GM18519 (cell line): Measurements from ENCODE around the gene STYXL1.

Experiments
- ATAC-seq: cut with Tn5 transposase; IDR thresholded peaks from one replicate; pipeline ENCODE4 v1.9.1; 2021; ENCODE audit warnings: mild to moderate bottlenecking, moderate library complexity; ENCODE audit not compliant: unreplicated experiment, low FRiP score

The STYXL1 gene

GRCh38 chr7:75995052-75995471 lies 52.7 kb downstream of the STYXL1 start:
- ATAC-seq = no peak

DNA sequence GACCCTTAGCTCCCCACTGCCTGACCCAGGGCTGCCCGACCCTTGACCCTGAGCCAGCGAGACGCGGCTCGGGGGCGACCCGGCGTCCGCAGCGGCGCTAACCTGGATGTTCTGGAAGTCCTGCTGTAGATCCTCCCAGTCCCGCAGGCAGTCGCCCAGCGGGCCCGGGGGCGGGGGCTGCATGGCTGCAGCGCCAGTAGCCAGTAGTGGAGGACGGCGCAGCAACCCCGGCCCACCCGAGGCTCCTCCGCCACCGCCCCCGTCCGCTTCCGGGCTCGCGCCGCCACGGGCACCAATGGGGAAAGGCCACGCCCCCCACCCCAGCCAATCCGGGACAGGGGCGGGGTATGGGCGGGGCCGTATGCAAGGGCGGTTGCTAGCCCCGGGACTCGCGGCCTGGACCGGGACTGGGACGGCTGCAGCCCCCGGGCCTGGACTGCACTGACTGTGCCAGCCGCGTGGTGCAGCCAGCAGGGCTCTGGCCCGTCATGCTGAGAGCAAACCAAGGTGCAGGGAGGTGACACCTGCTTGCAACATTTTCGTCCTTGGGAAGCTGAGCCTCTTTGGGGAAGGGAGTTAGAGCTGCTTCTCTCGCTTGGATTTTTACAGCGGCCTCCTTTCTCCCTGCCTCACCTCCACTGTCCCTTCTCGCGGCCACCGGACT lies 53.3 kb downstream of the STYXL1 start, which contains the start of gene TMEM120A:
Gene TMEM120A, minus strand, starts transcription at position 208 of the 664 bp plus-strand sequence. Its CDS starts 25 bp downstream, at position 183.
- ATAC-seq = peak; percentile 82

DNA sequence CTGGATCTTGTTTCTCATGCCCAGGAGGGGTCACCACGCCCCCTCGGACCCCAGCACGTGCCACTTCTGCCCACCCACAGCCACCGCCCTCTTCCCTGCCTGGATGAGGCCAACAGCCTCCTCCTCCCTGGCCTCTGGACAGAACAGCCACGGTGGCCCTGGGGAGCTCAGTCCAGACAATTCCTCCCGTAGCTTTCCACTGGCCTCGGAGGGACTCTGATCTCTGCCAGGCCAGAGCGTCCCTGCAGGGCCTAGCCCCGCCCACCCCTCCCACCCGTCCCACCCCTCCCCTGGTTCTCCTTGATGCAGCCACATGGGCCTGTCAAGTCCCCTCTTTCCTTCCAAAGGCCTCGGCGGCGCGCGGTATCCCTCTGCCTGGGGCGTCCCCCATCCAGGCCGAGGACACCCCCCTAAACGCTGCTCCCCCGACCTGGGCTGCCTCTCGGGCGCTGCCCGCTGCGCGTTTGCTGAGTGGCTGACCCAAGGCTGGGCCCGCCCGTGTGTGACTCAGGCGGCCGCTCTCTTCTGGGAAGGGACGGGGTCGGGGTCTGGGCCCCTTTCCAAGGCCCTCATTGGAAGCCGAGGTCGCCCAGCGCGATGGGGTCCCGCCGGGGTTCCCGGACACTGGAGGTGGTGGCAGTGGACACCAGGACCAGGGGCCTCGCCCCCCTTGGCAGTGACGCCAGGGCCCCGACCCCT lies 54.0 kb downstream of the STYXL1 start:
- no peak for ATAC-seq

GRCh38 chr7:75992083-75992755 lies 55.6 kb downstream of the STYXL1 start:
- ATAC-seq = no peak

DNA sequence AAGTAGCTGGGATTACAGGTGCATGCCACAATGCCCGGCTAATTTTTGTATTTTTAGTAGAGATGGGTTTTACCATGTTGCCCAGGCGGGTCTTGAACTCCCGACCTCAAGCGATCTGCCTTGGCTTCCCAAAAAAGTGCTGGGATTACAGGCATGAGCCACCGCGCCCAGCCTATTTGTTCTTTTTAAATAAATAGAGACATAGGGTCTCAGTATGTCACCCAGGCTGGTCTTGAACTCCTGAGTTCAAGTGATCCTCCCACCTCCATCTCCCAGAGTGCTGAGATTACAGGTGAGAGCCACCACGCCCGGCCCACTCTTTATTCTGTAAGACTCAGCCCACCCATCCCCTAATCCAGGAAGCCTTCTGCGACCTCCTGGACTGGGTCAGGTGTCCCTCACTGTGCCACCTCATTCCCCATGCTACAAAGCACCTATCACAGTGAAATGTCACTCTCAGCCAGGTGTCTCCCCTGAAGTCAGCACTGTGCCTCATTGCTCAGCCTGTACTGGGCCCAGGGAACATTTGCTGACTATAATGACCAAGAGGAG lies 56.2 kb downstream of the STYXL1 start:
- ATAC-seq = no peak

GRCh38 chr7:75989500-75990388 lies 58.1 kb downstream of the STYXL1 start:
- no peak for ATAC-seq

DNA sequence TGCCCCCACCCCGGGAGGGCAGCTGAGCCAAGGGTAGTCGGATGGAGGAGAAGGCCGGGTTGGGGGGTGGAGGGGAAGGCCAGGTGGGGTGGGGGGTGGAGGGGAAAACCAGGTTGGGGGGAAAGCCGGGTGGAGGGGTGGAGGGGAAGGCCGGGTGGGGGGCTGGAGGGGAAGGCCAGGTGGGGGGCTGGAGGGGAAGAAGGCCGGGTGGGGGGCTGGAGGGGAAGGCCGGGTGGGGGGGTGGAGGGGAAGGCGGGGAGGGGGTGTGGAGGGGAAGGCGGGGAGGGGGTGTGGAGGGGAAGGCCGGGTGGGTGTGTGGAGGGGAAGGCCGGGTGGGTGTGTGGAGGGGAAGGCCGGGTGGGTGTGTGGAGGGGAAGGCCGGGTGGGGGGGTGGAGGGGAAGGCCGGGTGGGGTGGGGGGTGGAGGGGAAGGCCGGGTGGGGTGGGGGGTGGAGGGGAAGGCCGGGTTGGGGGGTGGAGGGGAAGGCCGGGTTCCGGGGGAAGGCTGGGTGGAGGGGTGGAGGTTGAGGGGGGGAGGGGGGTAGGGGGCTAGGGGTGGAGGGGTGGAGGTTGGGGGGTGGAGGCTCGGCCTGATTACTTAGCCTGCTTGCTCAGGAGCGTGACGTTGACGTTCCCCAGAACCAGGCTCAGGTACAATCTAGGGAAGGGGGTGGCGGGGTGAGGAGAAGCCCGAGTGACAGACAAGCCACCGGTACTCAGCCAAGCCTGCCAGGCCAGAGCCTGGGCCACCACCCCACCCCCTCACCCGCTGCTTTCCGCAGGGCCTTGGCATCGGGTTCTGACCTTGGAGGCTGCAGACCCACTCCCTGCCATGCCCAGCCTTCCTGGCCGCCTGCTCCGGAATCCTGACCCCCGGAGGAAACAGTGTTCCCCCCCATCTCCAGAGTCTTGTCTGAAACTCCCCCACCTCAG lies 59.0 kb downstream of the STYXL1 start:
- ATAC-seq = no peak

DNA sequence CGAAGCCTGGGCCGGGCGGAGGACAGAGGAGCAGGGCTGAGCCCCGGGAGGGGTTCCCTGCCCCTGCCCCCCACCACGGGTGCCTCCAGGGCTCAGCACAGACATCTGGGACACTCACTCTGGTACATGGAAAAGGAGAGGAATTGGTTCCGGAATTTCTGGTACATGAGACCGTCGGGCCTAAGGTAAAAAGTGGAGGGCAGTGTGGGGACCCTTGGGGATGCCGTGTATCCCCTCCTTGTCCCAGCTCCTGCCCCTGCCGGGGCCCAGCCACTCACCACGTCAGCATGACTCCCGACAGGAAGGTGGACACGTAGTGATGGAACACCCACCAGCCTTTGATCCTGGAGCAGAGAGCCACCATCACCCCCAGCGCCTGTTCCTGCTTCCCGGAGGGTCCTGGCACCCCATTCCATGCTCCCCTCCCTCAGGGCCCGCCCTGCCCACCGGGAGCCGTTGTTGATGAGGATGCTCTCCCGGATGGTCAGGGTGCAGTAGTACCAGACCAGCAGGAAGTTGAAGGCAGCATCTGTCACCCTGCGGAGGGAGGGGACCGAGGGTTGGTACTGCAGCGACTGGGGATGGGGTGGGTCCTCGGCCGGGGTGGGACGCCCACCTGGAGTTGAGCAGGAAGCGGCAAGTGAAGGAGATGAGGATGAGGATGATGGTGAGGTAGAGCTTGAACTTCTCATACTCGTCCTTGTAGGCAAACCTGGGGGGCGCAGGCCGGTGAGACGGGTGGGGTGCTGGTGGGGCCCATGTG lies 59.8 kb downstream of the STYXL1 start:
- ATAC-seq = no peak

DNA sequence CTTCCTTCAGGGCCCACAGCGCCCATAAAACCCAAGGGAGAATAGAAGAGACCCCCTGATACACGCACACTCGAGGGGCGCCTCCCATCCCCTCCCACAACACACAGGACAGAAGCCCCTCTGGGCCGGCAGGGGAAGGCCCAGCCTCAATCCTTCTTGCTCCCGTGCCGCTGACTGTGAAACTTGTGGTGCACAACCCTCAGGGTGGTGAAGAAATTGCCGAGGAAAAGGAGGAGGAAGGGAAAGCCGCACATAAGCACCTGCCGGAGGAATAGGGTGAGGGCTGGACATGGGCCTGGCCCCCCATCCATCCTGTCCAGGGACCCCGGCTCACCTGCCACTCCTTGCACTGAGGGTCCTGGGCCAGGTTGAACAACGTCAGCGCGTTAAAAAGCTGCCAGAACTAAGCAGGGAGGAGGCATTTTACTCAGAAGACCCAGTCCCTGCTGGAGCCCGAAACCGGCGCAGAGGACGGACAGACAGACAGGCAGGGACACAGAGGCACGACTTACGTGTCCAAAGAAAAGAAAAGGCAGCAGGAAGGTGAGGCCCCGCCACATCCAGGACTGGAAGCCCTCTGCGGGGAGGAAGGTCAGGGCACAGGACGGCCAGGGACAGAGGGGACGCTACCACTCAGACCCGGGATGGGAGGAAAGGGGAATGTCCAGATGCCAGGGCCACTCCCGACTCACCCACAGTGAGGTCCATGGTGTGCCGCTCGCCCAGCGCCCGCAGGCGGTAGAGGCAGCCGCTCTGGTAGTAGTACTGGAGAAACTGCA lies 60.6 kb downstream of the STYXL1 start:
- no peak for ATAC-seq

- ATAC-seq = no peak
These were observed 61.5 kb downstream of the STYXL1 start for GRCh38 chr7:75986147-75986781.

DNA sequence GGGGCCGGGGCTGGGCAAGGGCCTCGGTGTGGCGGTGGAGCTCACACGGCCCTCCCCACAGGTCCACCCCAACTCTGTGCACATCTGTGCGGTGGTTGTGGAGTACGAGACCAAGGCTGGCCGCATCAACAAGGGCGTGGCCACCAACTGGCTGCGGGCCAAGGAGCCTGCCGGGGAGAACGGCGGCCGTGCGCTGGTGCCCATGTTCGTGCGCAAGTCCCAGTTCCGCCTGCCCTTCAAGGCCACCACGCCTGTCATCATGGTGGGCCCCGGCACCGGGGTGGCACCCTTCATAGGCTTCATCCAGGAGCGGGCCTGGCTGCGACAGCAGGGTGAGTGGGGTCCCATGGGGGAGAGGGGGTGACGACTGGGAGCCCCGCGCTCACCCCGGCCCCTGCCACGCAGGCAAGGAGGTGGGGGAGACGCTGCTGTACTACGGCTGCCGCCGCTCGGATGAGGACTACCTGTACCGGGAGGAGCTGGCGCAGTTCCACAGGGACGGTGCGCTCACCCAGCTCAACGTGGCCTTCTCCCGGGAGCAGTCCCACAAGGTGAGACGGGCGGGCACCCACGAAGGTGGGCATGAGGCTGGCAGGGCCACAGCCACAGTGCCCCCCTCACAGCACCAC lies 62.2 kb downstream of the STYXL1 start:
- no peak for ATAC-seq

DNA sequence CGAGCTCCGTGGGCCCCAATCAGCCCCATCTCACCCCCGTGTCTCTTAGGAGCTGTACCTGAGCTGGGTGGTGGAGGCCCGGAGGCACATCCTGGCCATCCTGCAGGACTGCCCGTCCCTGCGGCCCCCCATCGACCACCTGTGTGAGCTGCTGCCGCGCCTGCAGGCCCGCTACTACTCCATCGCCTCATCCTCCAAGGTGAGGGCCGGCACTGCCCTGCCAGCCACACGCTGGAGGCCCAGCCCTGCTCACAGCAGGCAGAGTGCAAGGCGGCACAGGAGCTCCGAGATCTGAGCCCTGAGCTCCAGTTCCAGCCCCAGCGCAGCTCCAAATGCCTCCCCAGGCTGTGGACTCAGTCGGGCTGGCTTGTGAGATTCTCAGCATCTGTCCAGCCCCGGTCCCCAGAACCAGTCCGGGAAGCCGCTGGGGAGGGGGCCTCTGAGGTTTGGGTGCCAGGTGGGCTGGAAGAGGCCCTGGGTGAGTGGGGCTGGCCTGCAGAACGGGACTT lies 62.7 kb downstream of the STYXL1 start:
- ATAC-seq = no peak

- ATAC-seq = no peak
These were observed 63.4 kb downstream of the STYXL1 start for GRCh38 chr7:75984130-75985008.

DNA sequence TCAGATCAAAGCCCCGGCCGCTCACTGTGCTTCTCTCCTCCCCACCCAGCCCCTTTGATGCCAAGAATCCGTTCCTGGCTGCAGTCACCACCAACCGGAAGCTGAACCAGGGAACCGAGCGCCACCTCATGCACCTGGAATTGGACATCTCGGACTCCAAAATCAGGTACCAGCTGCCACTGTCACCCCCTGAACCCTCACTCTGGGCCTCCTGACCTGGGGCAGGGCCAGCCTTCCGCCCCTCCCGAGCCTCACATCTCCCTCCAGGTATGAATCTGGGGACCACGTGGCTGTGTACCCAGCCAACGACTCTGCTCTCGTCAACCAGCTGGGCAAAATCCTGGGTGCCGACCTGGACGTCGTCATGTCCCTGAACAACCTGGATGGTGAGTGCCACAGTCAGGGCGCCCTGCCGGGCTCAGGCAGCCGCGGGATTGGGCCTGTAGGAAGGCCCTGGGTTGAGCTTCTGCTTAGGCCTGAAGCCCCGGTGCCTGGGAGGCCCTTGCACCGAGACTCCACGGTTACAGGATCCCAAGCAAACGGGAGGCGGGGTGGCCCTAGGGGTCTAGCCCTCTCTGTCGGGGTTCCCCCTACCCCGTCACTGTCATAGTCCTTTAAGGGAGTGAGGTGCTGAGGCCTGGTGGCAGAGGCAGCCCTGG lies 64.2 kb downstream of the STYXL1 start:
- ATAC-seq = no peak
